Measurements from ENCODE around the gene GSG1L.

GSG1L gene

GRCh38 chr16:28063591-28064061 lies at the start of gene GSG1L:
TSS of gene GSG1L (minus strand) at chr16:28063714. CDS start at chr16:28063424, 290 bp downstream.
- DNase-seq (ENCODE audit: low spot score): no peak

GRCh38 chr16:28112908-28113307 lies 49.4 kb upstream of the GSG1L start:
- DNase-seq (ENCODE audit: low spot score): no peak

GRCh38 chr16:28110977-28111376 lies 47.5 kb upstream of the GSG1L start:
- no peak for DNase-seq (ENCODE audit: low spot score)

GRCh38 chr16:28110479-28110878 lies 47.0 kb upstream of the GSG1L start:
- no peak for DNase-seq (ENCODE audit: low spot score)

GRCh38 chr16:28110074-28110473 lies 46.6 kb upstream of the GSG1L start:
- no peak for DNase-seq (ENCODE audit: low spot score)

GRCh38 chr16:28108590-28109247 lies 45.2 kb upstream of the GSG1L start:
- no peak for DNase-seq (ENCODE audit: low spot score)

- DNase-seq (ENCODE audit: low spot score): no peak
Measured at GRCh38 chr16:28107232-28107631, 43.7 kb upstream of the GSG1L start.

GRCh38 chr16:28106467-28107215 lies 43.1 kb upstream of the GSG1L start:
- no peak for DNase-seq (ENCODE audit: low spot score)

- DNase-seq (ENCODE audit: low spot score): no peak
Measured at GRCh38 chr16:28105954-28106353, 42.4 kb upstream of the GSG1L start.

GRCh38 chr16:28105297-28105696 lies 41.8 kb upstream of the GSG1L start:
- DNase-seq (ENCODE audit: low spot score): no peak

GRCh38 chr16:28104404-28104803 lies 40.9 kb upstream of the GSG1L start:
- DNase-seq (ENCODE audit: low spot score): no peak

- DNase-seq (ENCODE audit: low spot score): no peak
Measured at GRCh38 chr16:28103516-28104170, 40.1 kb upstream of the GSG1L start.

GRCh38 chr16:28101533-28101890 lies 38.0 kb upstream of the GSG1L start:
- DNase-seq (ENCODE audit: low spot score): no peak

- DNase-seq (ENCODE audit: low spot score): no peak
Measured at GRCh38 chr16:28100810-28101532, 37.5 kb upstream of the GSG1L start.

- no peak for DNase-seq (ENCODE audit: low spot score)
Measured at GRCh38 chr16:28098959-28099945, 35.7 kb upstream of the GSG1L start.

GRCh38 chr16:28098171-28098958 lies 34.9 kb upstream of the GSG1L start:
- no peak for DNase-seq (ENCODE audit: low spot score)

- no peak for DNase-seq (ENCODE audit: low spot score)
Measured at GRCh38 chr16:28096983-28097899, 33.7 kb upstream of the GSG1L start.

- no peak for DNase-seq (ENCODE audit: low spot score)
Measured at GRCh38 chr16:28093385-28093725, 29.8 kb upstream of the GSG1L start.

GRCh38 chr16:28092721-28093384 lies 29.3 kb upstream of the GSG1L start:
- DNase-seq (ENCODE audit: low spot score): no peak
